Astrocyte of the hippocampus (primary cell): ENCODE data around the gene KAZN.
A peak's percentile ranks its signal among the peaks of the same experiment; 100 is the strongest.

Experiments
- DNase-seq: peaks from one replicate; pipeline ENCODE4 v3.0.0; 2011; ENCODE audit warnings: low read depth, low spot score

The KAZN gene

GRCh38 chr1:14647777-14648176, 49.3 kb downstream of the KAZN start:
- no peak for DNase-seq

GRCh38 chr1:14648391-14648790, 49.9 kb downstream of the KAZN start:
- no peak for DNase-seq

- peak; percentile 69 for DNase-seq
These were observed 50.7 kb downstream of the KAZN start for GRCh38 chr1:14648896-14649855.

- no peak for DNase-seq
These were observed 51.5 kb downstream of the KAZN start for GRCh38 chr1:14649976-14650375.

- no peak for DNase-seq
These were observed 52.5 kb downstream of the KAZN start for GRCh38 chr1:14650951-14651350.

- DNase-seq = no peak
These were observed 54.4 kb downstream of the KAZN start for GRCh38 chr1:14652840-14653239.

GRCh38 chr1:14653461-14653960, 55.0 kb downstream of the KAZN start:
- peak; percentile 41 for DNase-seq

- no peak for DNase-seq
These were observed 56.1 kb downstream of the KAZN start for GRCh38 chr1:14654554-14654953.

- DNase-seq = no peak
These were observed 56.9 kb downstream of the KAZN start for GRCh38 chr1:14655385-14655784.

- no peak for DNase-seq
These were observed 58.0 kb downstream of the KAZN start for GRCh38 chr1:14656384-14656937.

GRCh38 chr1:14658642-14659041, 60.2 kb downstream of the KAZN start:
- DNase-seq = no peak

- DNase-seq = no peak
These were observed 61.4 kb downstream of the KAZN start for GRCh38 chr1:14659913-14660312.

- DNase-seq = no peak
These were observed 62.3 kb downstream of the KAZN start for GRCh38 chr1:14660801-14661200.

GRCh38 chr1:14661222-14661621, 62.7 kb downstream of the KAZN start:
- DNase-seq = no peak

GRCh38 chr1:14662116-14662515, 63.6 kb downstream of the KAZN start:
- no peak for DNase-seq

- DNase-seq = no peak
These were observed 65.3 kb downstream of the KAZN start for GRCh38 chr1:14663773-14664172.

GRCh38 chr1:14666373-14666772, 67.9 kb downstream of the KAZN start:
- no peak for DNase-seq

GRCh38 chr1:14666962-14667650, 68.6 kb downstream of the KAZN start:
- DNase-seq = no peak

- DNase-seq = no peak
These were observed 69.1 kb downstream of the KAZN start for GRCh38 chr1:14667651-14667984.

GRCh38 chr1:14668538-14668937, 70.1 kb downstream of the KAZN start:
- no peak for DNase-seq

- peak; percentile 54 for DNase-seq
These were observed 73.5 kb downstream of the KAZN start for GRCh38 chr1:14672005-14672404.

- no peak for DNase-seq
These were observed 75.5 kb downstream of the KAZN start for GRCh38 chr1:14674030-14674429.
